ENCODE data around the gene CNDP2.

DNA sequence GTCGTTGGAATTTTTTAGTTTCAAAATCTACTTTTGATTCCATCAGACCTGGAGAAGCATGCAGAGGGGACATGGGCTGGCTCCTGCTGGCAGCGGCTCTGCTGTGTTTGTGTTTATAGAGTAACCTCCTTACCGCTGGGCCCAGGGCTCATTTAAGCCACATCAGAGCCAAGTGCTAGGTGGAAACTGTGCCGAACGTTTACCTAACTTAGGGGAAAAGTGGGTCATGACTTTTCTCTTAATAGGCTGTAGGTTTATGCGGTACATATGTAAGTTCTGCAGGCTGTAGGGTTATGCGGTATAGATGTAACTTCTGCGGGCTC is 17.7 kb downstream of the CNDP2 start:
- TF ChIP-seq RARB (CRISPR knock-in tag; IDR thresholded peaks at IDR 0.05), result no peak
- TF ChIP-seq TCF4 (CRISPR knock-in tag; IDR thresholded peaks at IDR 0.05; ENCODE audit: borderline replicate concordance), result no peak
- no peak for TF ChIP-seq ZNF8 (CRISPR knock-in tag; IDR thresholded peaks at IDR 0.05)

Data from SK-N-SH treated with all-trans-retinoic acid at 6 μM for 48 hours (cell line).